ENCODE results near the gene AKAP12. TPM values are rescaled to one million over a fixed set of nuclear protein-coding genes. Genes with fewer than 3 reads are reported as not detected.
A peak's percentile ranks its signal among the peaks of the same experiment; 100 is the strongest.
"Not testable (repeated sequence)": the region's sequence is repeated elsewhere in the genome, so short reads cannot be mapped to it uniquely, and the experiment has no call there.

The AKAP12 gene
- total and polyA plus RNA-seq, 5 donors from 2014 or later: 0.30 TPM; not detected in 4

- ATAC-seq (ENCODE audit: low read depth in 2 of 2) (peak in 1 of 2 donors; percentile 24), DNase-seq (peak in 1 of 3 donors; percentile 77)
- no peaks in the 10 kb centered on the region for H3K9me3 Mint-ChIP-seq
- Histone ChIP-seq H3K36me3 (ENCODE audit: control insufficient read depth, insufficient read depth, low read length) (peaks cover 3% of the 10 kb centered on the region), H3K4me3 (ENCODE audit: low read depth, low read length) (peak overlapping the region; percentile 30), H3K27me3 (ENCODE audit: control insufficient read depth, insufficient read depth, low read length) (no peaks in the 10 kb centered on the region), H3K9me3 (ENCODE audit: control insufficient read depth in 2 of 2, low read length in 2 of 2) (no peaks in the 10 kb centered on the region), H3K27ac (ENCODE audit: insufficient read depth, low read length, poor library complexity, severe bottlenecking) (peak overlapping the region; percentile 91), H3K4me1 (ENCODE audit: control insufficient read depth, insufficient read depth, low read length, poor library complexity, severe bottlenecking) (peaks cover 77% of the 10 kb centered on the region)
- peaks cover 12% of the 10 kb centered on the region for H3K36me3 Mint-ChIP-seq
- peak overlapping the region; percentile 33 to 93 (median 60) for H3K4me3 Mint-ChIP-seq
- H3K27ac Mint-ChIP-seq: peak overlapping the region; percentile 24 to 96 (median 96)
- no peaks in the 10 kb centered on the region for H3K27me3 Mint-ChIP-seq
- H3K4me1 Mint-ChIP-seq: peaks cover 46 to 73% (median 62%) of the 10 kb centered on the region in 4 donors
Measured at GRCh38 chr6:151381722-151382121, 142.0 kb downstream of the AKAP12 start.

- not testable (repeated sequence) for H3K36me3 Mint-ChIP-seq; H3K36me3 ChIP-seq (ENCODE audit: control insufficient read depth, insufficient read depth, low read length); H3K4me3 ChIP-seq (ENCODE audit: low read depth, low read length); H3K27me3 ChIP-seq (ENCODE audit: control insufficient read depth, insufficient read depth, low read length); H3K27ac ChIP-seq (ENCODE audit: insufficient read depth, low read length, poor library complexity, severe bottlenecking); H3K9me3 Mint-ChIP-seq; H3K9me3 ChIP-seq (ENCODE audit: control insufficient read depth in 2 of 2, low read length in 2 of 2); DNase-seq; ATAC-seq (ENCODE audit: low read depth in 2 of 2); H3K27me3 Mint-ChIP-seq
- Mint-ChIP-seq H3K4me3 (peak overlapping the region in 2 of 4 donors; percentile 27 to 80), H3K27ac (peak overlapping the region in 1 of 3 donors; percentile 35), H3K4me1 (peaks cover 44 to 77% (median 61%) of the 10 kb centered on the region in 4 donors)
- peaks cover 80% of the 10 kb centered on the region for H3K4me1 ChIP-seq (ENCODE audit: control insufficient read depth, insufficient read depth, low read length, poor library complexity, severe bottlenecking)
Measured at GRCh38 chr6:151382631-151383030, 142.9 kb downstream of the AKAP12 start.

- DNase-seq (no peak), ATAC-seq (ENCODE audit: low read depth in 2 of 2) (no peak)
- Mint-ChIP-seq H3K4me1 (peaks cover 35 to 76% (median 54%) of the 10 kb centered on the region in 4 donors), H3K4me3 (peak overlapping the region in 1 of 4 donors; percentile 89), H3K9me3 (no peaks in the 10 kb centered on the region), H3K27me3 (no peaks in the 10 kb centered on the region), H3K36me3 (peaks cover 9% of the 10 kb centered on the region), H3K27ac (peak overlapping the region in 2 of 3 donors; percentile 86 to 87)
- peak overlapping the region; percentile 97 for H3K27ac ChIP-seq (ENCODE audit: insufficient read depth, low read length, poor library complexity, severe bottlenecking)
- H3K27me3 ChIP-seq (ENCODE audit: control insufficient read depth, insufficient read depth, low read length): no peaks in the 10 kb centered on the region
- peaks cover 3% of the 10 kb centered on the region for H3K36me3 ChIP-seq (ENCODE audit: control insufficient read depth, insufficient read depth, low read length)
- no peak overlapping the region for H3K4me3 ChIP-seq (ENCODE audit: low read depth, low read length)
- H3K9me3 ChIP-seq (ENCODE audit: control insufficient read depth in 2 of 2, low read length in 2 of 2): no peaks in the 10 kb centered on the region
- peaks cover 81% of the 10 kb centered on the region for H3K4me1 ChIP-seq (ENCODE audit: control insufficient read depth, insufficient read depth, low read length, poor library complexity, severe bottlenecking)
Measured at GRCh38 chr6:151384151-151384550, 144.4 kb downstream of the AKAP12 start.

- peak overlapping the region; percentile 7 to 76 (median 40) for H3K4me3 Mint-ChIP-seq
- ATAC-seq (ENCODE audit: low read depth in 2 of 2) (no peak), DNase-seq (peak in 1 of 3 donors; percentile 70)
- Histone ChIP-seq H3K9me3 (ENCODE audit: control insufficient read depth in 2 of 2, low read length in 2 of 2) (no peaks in the 10 kb centered on the region), H3K36me3 (ENCODE audit: control insufficient read depth, insufficient read depth, low read length) (peaks cover 3% of the 10 kb centered on the region), H3K27ac (ENCODE audit: insufficient read depth, low read length, poor library complexity, severe bottlenecking) (peak overlapping the region; percentile 97), H3K27me3 (ENCODE audit: control insufficient read depth, insufficient read depth, low read length) (no peaks in the 10 kb centered on the region), H3K4me3 (ENCODE audit: low read depth, low read length) (peak overlapping the region; percentile 74), H3K4me1 (ENCODE audit: control insufficient read depth, insufficient read depth, low read length, poor library complexity, severe bottlenecking) (peaks cover 79% of the 10 kb centered on the region)
- peaks cover 25 to 72% (median 50%) of the 10 kb centered on the region in 4 donors for H3K4me1 Mint-ChIP-seq
- H3K36me3 Mint-ChIP-seq: peaks cover 9% of the 10 kb centered on the region
- H3K27ac Mint-ChIP-seq: peak overlapping the region; percentile 76 to 87 (median 86)
- no peaks in the 10 kb centered on the region for H3K9me3 Mint-ChIP-seq
- peaks cover 1% of the 10 kb centered on the region for H3K27me3 Mint-ChIP-seq
Measured at GRCh38 chr6:151385177-151385576, 145.4 kb downstream of the AKAP12 start.

- Histone ChIP-seq H3K4me1 (ENCODE audit: control insufficient read depth, insufficient read depth, low read length, poor library complexity, severe bottlenecking) (peaks cover 70% of the 10 kb centered on the region), H3K27me3 (ENCODE audit: control insufficient read depth, insufficient read depth, low read length) (no peaks in the 10 kb centered on the region), H3K27ac (ENCODE audit: insufficient read depth, low read length, poor library complexity, severe bottlenecking) (peak overlapping the region; percentile 97), H3K9me3 (ENCODE audit: control insufficient read depth in 2 of 2, low read length in 2 of 2) (no peaks in the 10 kb centered on the region), H3K4me3 (ENCODE audit: low read depth, low read length) (no peak overlapping the region), H3K36me3 (ENCODE audit: control insufficient read depth, insufficient read depth, low read length) (peaks cover 3% of the 10 kb centered on the region)
- ATAC-seq (ENCODE audit: low read depth in 2 of 2): no peak
- Mint-ChIP-seq H3K4me1 (peaks cover 16 to 63% (median 40%) of the 10 kb centered on the region in 4 donors), H3K9me3 (no peaks in the 10 kb centered on the region), H3K4me3 (peak overlapping the region in 3 of 4 donors; percentile 15 to 97 (median 21)), H3K27me3 (peaks cover 11% of the 10 kb centered on the region), H3K36me3 (peaks cover 9% of the 10 kb centered on the region), H3K27ac (peak overlapping the region; percentile 48 to 94 (median 79))
- DNase-seq: no peak
Measured at GRCh38 chr6:151387175-151387970, 147.6 kb downstream of the AKAP12 start.

GRCh38 chr6:151388236-151388635, 148.5 kb downstream of the AKAP12 start:
- Histone ChIP-seq H3K4me1 (ENCODE audit: control insufficient read depth, insufficient read depth, low read length, poor library complexity, severe bottlenecking) (peaks cover 77% of the 10 kb centered on the region), H3K4me3 (ENCODE audit: low read depth, low read length) (peak overlapping the region; percentile 95), H3K27ac (ENCODE audit: insufficient read depth, low read length, poor library complexity, severe bottlenecking) (peak overlapping the region; percentile 97), H3K36me3 (ENCODE audit: control insufficient read depth, insufficient read depth, low read length) (peaks cover 3% of the 10 kb centered on the region), H3K27me3 (ENCODE audit: control insufficient read depth, insufficient read depth, low read length) (no peaks in the 10 kb centered on the region), H3K9me3 (ENCODE audit: control insufficient read depth in 2 of 2, low read length in 2 of 2) (no peaks in the 10 kb centered on the region)
- H3K27ac Mint-ChIP-seq: peak overlapping the region; percentile 52 to 94 (median 59)
- H3K4me3 Mint-ChIP-seq: peak overlapping the region in 3 of 4 donors; percentile 29 to 97 (median 51)
- no peaks in the 10 kb centered on the region for H3K9me3 Mint-ChIP-seq
- peaks cover 11% of the 10 kb centered on the region for H3K27me3 Mint-ChIP-seq
- DNase-seq (no peak), ATAC-seq (ENCODE audit: low read depth in 2 of 2) (no peak)
- H3K4me1 Mint-ChIP-seq: peaks cover 23 to 72% (median 47%) of the 10 kb centered on the region in 4 donors
- peaks cover 9% of the 10 kb centered on the region for H3K36me3 Mint-ChIP-seq

GRCh38 chr6:151388997-151389617, 149.3 kb downstream of the AKAP12 start:
- peaks cover 11% of the 10 kb centered on the region for H3K27me3 Mint-ChIP-seq
- Histone ChIP-seq H3K27ac (ENCODE audit: insufficient read depth, low read length, poor library complexity, severe bottlenecking) (peak overlapping the region; percentile 97), H3K27me3 (ENCODE audit: control insufficient read depth, insufficient read depth, low read length) (no peaks in the 10 kb centered on the region), H3K9me3 (ENCODE audit: control insufficient read depth in 2 of 2, low read length in 2 of 2) (no peaks in the 10 kb centered on the region), H3K4me3 (ENCODE audit: low read depth, low read length) (peak overlapping the region; percentile 95), H3K36me3 (ENCODE audit: control insufficient read depth, insufficient read depth, low read length) (no peaks in the 10 kb centered on the region), H3K4me1 (ENCODE audit: control insufficient read depth, insufficient read depth, low read length, poor library complexity, severe bottlenecking) (peaks cover 76% of the 10 kb centered on the region)
- ATAC-seq (ENCODE audit: low read depth in 2 of 2): no peak
- H3K9me3 Mint-ChIP-seq: no peaks in the 10 kb centered on the region
- H3K36me3 Mint-ChIP-seq: peaks cover 5% of the 10 kb centered on the region
- peaks cover 25 to 72% (median 50%) of the 10 kb centered on the region in 4 donors for H3K4me1 Mint-ChIP-seq
- peak in 1 of 3 donors; percentile 44 for DNase-seq
- peak overlapping the region; percentile 90 to 98 (median 95) for H3K4me3 Mint-ChIP-seq
- peak overlapping the region; percentile 94 to 98 (median 94) for H3K27ac Mint-ChIP-seq

Data from CD4-positive, CD25-positive, alpha-beta regulatory T cell (primary cell).